GM18873 (cell line): ENCODE data around the gene EID1.

Source experiments
- ATAC-seq: cut with Tn5 transposase; IDR thresholded peaks from one replicate; pipeline ENCODE4 v1.9.1; 2021; ENCODE audit warnings: mild to moderate bottlenecking, moderate library complexity, moderate number of reproducible peaks; ENCODE audit not compliant: unreplicated experiment, low FRiP score

Gene EID1

GRCh38 chr15:48868023-48868422 lies 9.9 kb upstream of the EID1 start:
- no peak for ATAC-seq

- ATAC-seq = no peak
Observed at GRCh38 chr15:48868536-48868935, 9.4 kb upstream of the EID1 start.

GRCh38 chr15:48869966-48870365 lies 8.0 kb upstream of the EID1 start:
- no peak for ATAC-seq

- no peak for ATAC-seq
Observed at GRCh38 chr15:48871542-48871941, 6.4 kb upstream of the EID1 start.

GRCh38 chr15:48872632-48873031 lies 5.3 kb upstream of the EID1 start:
- no peak for ATAC-seq

GRCh38 chr15:48875241-48875960 lies 2.5 kb upstream of the EID1 start:
- ATAC-seq = no peak

- ATAC-seq = no peak
Observed at GRCh38 chr15:48876057-48876456, 1.9 kb upstream of the EID1 start.

- no peak for ATAC-seq
Observed at GRCh38 chr15:48880070-48880634, 2.2 kb downstream of the EID1 start.

- no peak for ATAC-seq
Observed at GRCh38 chr15:48883699-48884098, 5.8 kb downstream of the EID1 start.

- no peak for ATAC-seq
Observed at GRCh38 chr15:48887144-48887543, 9.2 kb downstream of the EID1 start.

- no peak for ATAC-seq
Observed at GRCh38 chr15:48888191-48888590, 10.3 kb downstream of the EID1 start.

- ATAC-seq = no peak
Observed at GRCh38 chr15:48888836-48889235, 10.9 kb downstream of the EID1 start.

GRCh38 chr15:48889925-48890324 lies 12.0 kb downstream of the EID1 start:
- no peak for ATAC-seq

- ATAC-seq = no peak
Observed at GRCh38 chr15:48890375-48890972, 12.5 kb downstream of the EID1 start.

- ATAC-seq = no peak
Observed at GRCh38 chr15:48891232-48891765, 13.4 kb downstream of the EID1 start.

GRCh38 chr15:48893311-48893710 lies 15.4 kb downstream of the EID1 start:
- no peak for ATAC-seq

GRCh38 chr15:48896869-48897814 lies 19.2 kb downstream of the EID1 start:
- ATAC-seq = no peak

- no peak for ATAC-seq
Observed at GRCh38 chr15:48898032-48898431, 20.1 kb downstream of the EID1 start.

- ATAC-seq = no peak
Observed at GRCh38 chr15:48898446-48898845, 20.5 kb downstream of the EID1 start.

GRCh38 chr15:48899793-48900192 lies 21.9 kb downstream of the EID1 start:
- no peak for ATAC-seq

- no peak for ATAC-seq
Observed at GRCh38 chr15:48904758-48905157, 26.8 kb downstream of the EID1 start.
